Effector memory CD8-positive, alpha-beta T cell (primary cell): ENCODE results near the gene A4GALT.

Source experiments
- ATAC-seq: fragments of 150-1000 bp; cut with Tn5 transposase; replicated peaks from 2 replicates; pipeline ENCODE4 v1.10.0; 2021; ENCODE audit warnings: mild to moderate bottlenecking, moderate library complexity
- DNase-seq, 3 experiments: peaks; one replicate each; pipeline ENCODE4 v3.0.0; 2021
- H3K27ac Mint-ChIP-seq, 2 donors: one replicate each; pipeline ENCODE4 v1.8.0; 2022; ENCODE audit warnings: mild to moderate bottlenecking in 2 of 2, mixed read lengths in 2 of 2, moderate library complexity in 2 of 2
- H3K27me3 Mint-ChIP-seq, 2 donors: one replicate each; pipeline ENCODE4 v1.8.0; 2022; ENCODE audit warnings: mixed read lengths in 2 of 2
- H3K36me3 Mint-ChIP-seq: one replicate; pipeline ENCODE4 v1.8.0; 2022; ENCODE audit warnings: mild to moderate bottlenecking, moderate library complexity, mixed read lengths; ENCODE audit not compliant: insufficient read depth
- H3K4me1 Mint-ChIP-seq, 2 donors: one replicate each; pipeline ENCODE4 v1.8.0; 2022; ENCODE audit warnings: low read depth in 2 of 2, mixed read lengths in 2 of 2
- H3K4me3 Mint-ChIP-seq, 2 donors: one replicate each; pipeline ENCODE4 v1.8.0; 2022; ENCODE audit warnings: mild to moderate bottlenecking in 2 of 2, mixed read lengths in 2 of 2, moderate library complexity in 2 of 2
- H3K9me3 Mint-ChIP-seq, 2 donors: one replicate each; pipeline ENCODE4 v1.8.0; 2022; ENCODE audit warnings: mixed read lengths in 2 of 2

A4GALT gene

DNA sequence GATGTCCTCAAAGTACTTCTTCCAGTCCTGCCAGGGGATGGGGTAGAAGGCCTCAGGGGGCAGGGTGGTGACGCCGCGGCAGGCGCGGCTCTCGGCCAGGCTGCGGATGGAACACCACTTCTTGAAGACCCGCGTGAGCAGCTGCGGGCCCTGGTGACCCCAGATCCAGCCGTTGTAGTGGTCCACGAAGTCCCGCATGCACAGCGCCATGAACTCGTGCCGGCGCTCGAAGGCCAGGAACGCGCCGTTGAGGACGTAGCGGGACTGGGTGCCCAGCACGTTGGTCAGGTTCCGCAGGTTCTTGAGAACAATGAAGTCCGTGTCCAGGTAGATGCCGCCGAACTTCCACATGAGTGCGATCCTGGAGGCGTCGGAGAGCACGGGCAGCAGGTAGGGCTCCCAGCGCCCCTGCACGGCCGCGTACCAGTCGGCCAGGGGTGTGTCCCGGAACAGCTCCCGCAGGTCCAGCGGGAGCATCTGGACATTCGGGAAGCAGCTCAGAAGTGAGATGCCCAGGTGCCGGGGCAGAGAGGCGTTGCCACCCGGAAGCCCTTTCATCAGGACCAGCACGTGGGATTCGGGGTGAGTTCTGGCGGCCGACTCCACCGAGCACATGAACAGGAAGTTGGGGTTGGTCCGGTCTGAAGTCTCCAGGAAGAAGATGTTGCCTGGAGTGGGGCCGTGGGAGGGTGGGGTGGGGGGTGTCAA is 27.5 kb downstream of the A4GALT start:
- H3K9me3 Mint-ChIP-seq, result no peaks in the 10 kb centered on the region
- peaks cover 7 to 33% of the 10 kb centered on the region in 2 donors for H3K27me3 Mint-ChIP-seq
- no peak overlapping the region for H3K27ac Mint-ChIP-seq
- H3K4me3 Mint-ChIP-seq, result no peak overlapping the region
- peaks cover 0 to 2% of the 10 kb centered on the region in 2 donors for H3K4me1 Mint-ChIP-seq
- ATAC-seq (no peak), DNase-seq (no peak)
- peaks cover 2% of the 10 kb centered on the region for H3K36me3 Mint-ChIP-seq

DNA sequence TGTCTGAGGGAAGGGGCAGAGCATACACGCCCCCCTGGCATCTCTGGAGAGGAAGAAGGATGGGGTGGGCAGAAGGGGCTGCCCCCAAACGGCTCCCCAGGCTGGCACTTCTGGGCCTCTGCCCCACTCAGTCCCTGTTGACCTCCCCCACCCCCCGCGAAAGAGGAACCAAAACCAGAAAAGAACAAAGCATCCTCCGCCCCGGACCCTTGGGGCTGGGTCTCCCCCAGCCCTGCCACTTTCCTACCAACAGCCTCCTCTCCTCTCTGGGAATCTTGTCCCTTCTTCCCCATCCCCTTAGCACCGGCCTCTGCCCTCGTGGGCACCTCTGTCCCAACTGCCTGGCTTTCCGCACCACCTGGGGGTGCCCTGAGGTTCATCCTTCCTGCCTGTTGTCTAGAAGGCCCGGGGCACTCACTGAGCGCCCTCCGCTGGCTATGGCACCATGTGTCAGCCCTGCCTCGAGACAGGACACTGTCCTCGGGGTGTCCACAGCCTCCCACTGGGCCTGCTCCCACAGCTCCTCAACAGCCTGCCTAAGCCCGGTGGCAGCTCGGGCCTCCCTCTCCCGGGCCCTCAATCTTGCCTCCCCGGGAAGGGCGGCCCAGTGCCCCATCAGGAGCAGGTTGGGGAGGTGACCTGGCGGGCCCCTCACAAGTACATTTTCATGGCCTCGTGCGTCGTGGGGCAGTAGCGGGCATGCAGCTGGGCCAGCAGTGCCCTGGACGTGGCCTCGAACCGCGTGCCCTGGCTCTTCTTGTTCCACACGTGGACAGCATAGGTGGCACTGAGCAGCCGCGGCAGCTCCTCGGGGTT is 28.2 kb downstream of the A4GALT start:
- Mint-ChIP-seq H3K4me1 (peaks cover 0 to 2% of the 10 kb centered on the region in 2 donors), H3K36me3 (peaks cover 2% of the 10 kb centered on the region), H3K9me3 (no peaks in the 10 kb centered on the region), H3K4me3 (no peak overlapping the region), H3K27me3 (peaks cover 7 to 33% of the 10 kb centered on the region in 2 donors), H3K27ac (no peak overlapping the region)
- DNase-seq (no peak), ATAC-seq (no peak)

DNA sequence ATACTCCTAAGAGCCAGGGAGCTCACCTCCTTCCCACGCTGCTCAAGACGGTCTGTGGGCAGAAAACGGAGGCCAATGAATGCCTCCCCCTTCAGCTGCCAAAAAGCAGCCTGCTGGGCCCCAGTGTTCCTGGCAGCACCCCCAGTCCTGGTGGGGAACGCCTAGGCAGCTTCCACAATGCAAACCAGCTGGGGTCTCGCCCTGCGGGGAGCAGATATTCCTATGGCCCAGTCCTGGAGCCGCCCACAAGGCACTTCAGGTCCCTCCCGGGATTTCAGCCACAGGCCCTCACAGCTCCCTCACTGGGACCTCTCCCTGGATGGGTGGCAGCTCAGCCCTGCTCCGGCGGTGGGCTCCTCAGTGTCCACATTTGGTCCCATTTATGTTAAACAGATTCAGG is 29.2 kb downstream of the A4GALT start:
- Mint-ChIP-seq H3K27me3 (peaks cover 13 to 42% of the 10 kb centered on the region in 2 donors), H3K27ac (no peak overlapping the region), H3K36me3 (peaks cover 2% of the 10 kb centered on the region), H3K9me3 (no peaks in the 10 kb centered on the region), H3K4me1 (peaks cover 0 to 2% of the 10 kb centered on the region in 2 donors), H3K4me3 (no peak overlapping the region)
- no peak for ATAC-seq
- no peak for DNase-seq

DNA sequence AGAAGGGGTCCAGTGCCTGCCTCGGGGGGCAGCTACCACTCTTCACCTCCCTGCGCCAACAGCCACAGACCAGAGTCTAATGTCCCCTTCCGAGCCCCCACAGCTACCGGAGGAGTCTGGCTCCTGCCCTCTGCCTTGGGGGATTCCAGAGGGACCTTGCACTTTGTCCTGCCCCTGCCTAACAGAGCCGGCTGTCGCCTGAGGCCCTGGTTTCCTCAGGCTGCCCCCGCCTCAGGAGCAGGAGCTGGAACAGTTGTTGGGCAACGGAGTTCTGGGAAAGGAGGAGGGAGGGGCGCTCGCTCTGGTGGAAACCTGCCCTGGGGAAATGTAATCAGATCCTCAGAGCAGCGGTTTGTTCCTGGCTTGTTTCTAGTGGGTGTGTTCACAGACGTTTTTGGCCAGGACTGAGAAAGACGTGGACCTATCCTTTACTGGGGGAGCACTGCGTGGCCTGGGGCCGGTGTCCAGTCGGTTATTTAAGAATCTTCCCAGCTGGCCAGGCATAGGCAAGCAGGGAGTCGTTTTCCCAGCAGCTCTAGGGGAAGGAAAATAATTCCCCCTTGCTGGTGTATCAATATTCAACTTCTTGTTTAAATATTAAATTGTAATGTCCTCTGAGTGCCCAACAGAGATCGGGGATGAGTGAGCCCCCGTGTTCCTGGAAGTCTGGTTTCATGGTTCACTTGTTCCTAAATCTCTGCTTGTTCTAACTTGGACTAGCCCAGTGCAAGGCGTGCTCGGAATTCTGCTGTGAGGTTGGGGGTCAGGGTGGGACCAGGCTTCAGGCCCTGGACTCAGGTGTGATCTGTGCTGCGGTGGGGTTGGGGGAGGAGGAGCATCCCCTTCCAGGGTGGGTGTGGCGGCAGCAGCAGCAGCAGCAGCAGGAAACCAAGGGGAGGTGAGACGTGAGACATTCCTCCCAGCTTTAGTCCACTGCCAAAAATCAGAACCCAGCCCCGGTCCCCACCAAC is 32.1 kb downstream of the A4GALT start:
- Mint-ChIP-seq H3K27me3 (peaks cover 23 to 48% of the 10 kb centered on the region in 2 donors), H3K36me3 (peaks cover 6% of the 10 kb centered on the region), H3K4me1 (peaks cover 0 to 2% of the 10 kb centered on the region in 2 donors), H3K9me3 (no peaks in the 10 kb centered on the region), H3K4me3 (no peak overlapping the region), H3K27ac (no peak overlapping the region)
- DNase-seq, result no peak
- ATAC-seq, result no peak

DNA sequence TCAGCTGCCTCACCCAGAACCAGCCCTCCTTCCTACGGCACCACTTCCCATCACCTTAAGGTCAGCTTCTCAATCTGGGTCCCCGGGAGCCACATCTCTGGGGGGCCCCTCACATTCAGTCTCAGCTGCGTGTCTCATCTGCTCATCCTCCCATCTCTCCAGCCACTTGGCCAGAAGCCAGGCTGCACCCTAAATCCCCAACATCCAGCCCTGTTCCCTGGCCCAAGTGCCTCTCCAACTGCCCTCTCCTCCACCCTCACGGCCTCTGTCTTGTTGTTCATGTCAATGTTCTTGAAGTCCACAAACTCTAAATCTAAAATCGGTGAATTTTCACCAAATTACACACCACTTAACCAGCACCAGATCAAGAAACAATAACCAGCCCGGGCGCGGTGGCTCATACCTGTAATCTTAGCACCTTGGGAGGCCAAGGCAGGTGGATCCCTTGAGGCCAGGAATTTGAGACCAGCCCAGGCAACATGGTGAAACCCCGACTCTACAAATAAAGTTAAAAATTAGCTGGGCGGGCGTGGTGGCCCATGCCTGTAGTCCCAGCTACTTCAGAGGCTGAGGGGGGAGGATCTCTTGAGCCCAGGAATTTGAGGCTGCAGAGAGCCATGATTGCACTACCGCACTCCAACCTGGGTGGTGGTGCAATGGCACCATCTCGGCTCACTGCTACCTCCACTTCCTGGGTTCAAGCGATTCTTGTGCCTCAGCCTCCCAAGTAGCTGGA is 33.7 kb downstream of the A4GALT start:
- ATAC-seq, result no peak
- Mint-ChIP-seq H3K36me3 (peaks cover 6% of the 10 kb centered on the region), H3K27me3 (peaks cover 25 to 42% of the 10 kb centered on the region in 2 donors), H3K9me3 (no peaks in the 10 kb centered on the region), H3K4me1 (no peaks in the 10 kb centered on the region), H3K27ac (no peak overlapping the region), H3K4me3 (no peak overlapping the region)
- DNase-seq, result no peak

DNA sequence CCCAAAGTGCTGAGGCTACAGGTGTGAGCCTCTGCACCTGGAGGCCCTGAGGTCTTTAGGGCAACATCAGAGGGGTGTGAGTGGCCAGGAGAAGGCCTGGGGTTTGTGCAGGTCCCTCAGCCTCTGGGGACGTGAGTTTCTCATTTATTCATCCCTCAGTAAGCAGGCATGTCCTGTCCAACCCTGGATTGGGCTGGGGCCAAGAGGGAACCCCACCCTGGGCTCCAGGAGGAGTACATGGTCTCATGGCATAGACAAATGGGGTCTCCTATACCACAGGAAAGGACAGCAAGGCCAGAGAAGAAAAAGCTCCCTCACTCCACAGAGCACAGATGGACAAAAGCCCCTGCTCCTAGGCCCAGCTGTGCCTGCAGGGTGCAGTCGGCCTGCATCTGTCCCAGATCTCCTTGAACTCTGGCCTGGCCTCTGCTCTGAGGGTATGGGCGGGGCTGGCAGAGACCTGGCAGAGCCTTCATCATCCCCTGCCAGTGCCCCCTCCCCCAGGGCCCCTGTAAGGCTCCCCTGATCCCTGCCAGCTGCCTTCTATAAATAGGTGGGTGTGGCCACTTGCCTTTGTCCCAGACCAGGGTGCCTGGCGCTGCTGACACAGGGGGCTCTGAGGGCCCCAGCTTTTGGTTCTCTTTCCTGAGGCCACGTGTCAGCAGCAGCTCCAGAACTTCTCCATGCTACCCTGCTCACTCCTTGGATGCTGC is 34.6 kb downstream of the A4GALT start:
- ATAC-seq (no peak), DNase-seq (no peak)
- Mint-ChIP-seq H3K36me3 (peaks cover 6% of the 10 kb centered on the region), H3K4me1 (no peaks in the 10 kb centered on the region), H3K27me3 (peaks cover 25 to 42% of the 10 kb centered on the region in 2 donors), H3K9me3 (no peaks in the 10 kb centered on the region), H3K27ac (no peak overlapping the region), H3K4me3 (no peak overlapping the region)

DNA sequence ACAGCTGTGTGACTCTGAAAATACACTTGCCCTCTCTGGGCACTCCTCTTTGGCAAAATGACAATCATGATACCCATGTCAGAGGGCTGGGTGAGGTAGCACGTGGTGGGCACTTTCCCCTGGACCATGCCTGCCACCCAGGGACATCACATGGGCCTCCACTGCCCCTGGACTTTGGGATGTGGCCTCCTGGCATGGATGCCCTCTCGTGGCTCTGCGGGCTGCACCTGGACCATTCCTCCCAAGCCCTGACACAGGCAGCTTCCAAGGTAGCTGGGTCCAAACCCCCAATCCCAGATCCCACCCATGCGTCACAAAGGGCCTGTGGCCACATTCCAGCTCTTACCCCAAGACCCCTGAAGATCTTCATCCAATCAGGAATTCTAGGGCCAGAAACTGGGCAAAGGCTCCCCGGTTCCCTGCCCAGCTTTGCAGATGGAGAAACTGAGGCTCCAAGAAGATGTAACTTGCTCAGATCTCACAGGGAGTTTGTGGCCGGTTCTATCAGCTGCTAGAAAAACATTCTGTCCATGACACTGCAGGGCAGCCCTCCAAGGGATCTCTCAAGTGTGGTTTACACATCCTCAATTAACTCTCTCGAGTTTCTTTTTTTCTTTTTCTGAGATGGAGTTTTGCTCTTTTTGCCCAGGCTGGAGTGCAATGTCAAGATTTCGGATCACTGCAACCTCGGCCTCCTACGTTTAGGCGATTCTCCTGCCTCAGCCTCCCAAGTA is 36.0 kb downstream of the A4GALT start:
- Mint-ChIP-seq H3K4me1 (no peaks in the 10 kb centered on the region), H3K27me3 (peaks cover 25 to 35% of the 10 kb centered on the region in 2 donors), H3K9me3 (no peaks in the 10 kb centered on the region), H3K27ac (no peak overlapping the region), H3K36me3 (peaks cover 6% of the 10 kb centered on the region), H3K4me3 (no peak overlapping the region)
- DNase-seq (no peak), ATAC-seq (no peak)

DNA sequence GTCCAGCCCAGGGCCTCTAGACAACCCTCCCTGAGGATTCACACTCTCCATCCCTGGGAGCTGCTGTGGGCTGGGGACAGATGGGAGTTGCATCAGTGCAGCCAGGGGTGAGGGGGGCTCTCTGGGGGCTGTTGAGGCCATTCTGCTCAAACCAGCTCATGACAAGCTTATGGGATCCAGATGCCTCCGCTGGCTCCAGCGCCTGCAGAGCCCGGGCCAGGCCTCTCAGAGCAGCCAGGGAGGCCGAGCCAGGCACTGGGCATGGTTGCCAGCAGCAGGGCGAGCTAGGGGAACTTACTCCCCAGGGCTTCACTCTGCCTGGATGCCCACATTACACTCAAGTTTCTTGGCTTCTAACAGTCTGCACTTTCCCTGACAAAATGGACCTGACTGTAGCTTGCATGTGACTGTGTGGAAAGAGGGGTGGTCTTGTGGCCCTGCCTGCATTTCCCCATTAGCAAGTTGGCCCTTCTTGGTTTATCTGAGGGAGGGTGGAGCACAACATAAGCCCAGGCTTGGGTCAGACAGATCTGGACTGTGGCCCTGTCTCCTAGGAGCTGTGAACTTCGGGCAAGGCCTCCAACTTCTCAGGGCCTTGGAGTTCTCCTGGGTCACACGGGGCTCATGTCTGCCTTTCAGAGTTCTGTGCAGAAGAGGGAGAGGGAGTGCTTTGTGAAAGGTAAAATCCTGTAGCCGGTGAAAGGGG is 36.9 kb downstream of the A4GALT start:
- H3K4me1 Mint-ChIP-seq, result no peaks in the 10 kb centered on the region
- no peak for DNase-seq
- no peak overlapping the region for H3K27ac Mint-ChIP-seq
- H3K9me3 Mint-ChIP-seq, result peaks cover 0 to 2% of the 10 kb centered on the region in 2 donors
- H3K4me3 Mint-ChIP-seq, result no peak overlapping the region
- H3K27me3 Mint-ChIP-seq, result peaks cover 25 to 31% of the 10 kb centered on the region in 2 donors
- no peak for ATAC-seq
- peaks cover 6% of the 10 kb centered on the region for H3K36me3 Mint-ChIP-seq

DNA sequence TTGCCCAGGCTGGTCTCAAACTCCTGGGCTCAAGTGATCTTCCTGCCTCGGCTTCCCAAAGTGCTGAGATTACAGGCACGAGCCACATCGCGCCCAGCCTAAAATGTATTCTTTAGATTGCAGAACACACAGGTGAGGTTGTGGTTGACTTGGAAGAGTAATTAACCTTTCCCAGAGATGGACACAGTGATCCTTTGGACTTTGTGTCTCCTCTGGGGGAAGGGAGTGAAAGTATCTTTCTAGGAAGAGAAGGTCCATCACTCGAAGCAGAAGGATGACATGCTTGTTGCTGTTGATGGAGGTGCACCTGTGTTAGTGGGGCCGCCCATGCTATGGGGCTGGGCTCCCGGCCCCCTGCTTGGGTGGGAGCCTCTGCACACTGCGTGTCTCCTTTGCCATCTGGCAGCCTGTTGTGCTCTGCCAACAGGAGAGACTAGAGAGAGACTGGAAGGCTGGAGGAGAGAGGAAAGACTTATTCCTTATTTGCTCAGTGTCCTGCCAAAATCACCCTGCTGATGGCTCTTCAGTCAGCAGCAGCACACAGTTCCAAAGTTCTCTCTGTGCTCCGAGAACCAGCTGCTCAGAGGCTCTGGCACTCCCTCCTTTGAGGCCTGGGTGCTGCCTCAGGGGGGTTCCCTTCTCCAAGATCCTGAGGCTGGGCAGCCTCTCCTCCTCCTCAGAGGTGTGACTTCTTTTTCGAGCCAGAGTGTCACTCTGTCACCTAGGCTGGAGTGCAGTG is 38.4 kb downstream of the A4GALT start:
- ATAC-seq (no peak), DNase-seq (no peak)
- peaks cover 0 to 2% of the 10 kb centered on the region in 2 donors for H3K9me3 Mint-ChIP-seq
- no peaks in the 10 kb centered on the region for H3K4me1 Mint-ChIP-seq
- H3K4me3 Mint-ChIP-seq, result no peak overlapping the region
- H3K27me3 Mint-ChIP-seq, result peaks cover 31 to 34% of the 10 kb centered on the region in 2 donors
- H3K36me3 Mint-ChIP-seq, result peaks cover 6% of the 10 kb centered on the region
- H3K27ac Mint-ChIP-seq, result no peak overlapping the region

DNA sequence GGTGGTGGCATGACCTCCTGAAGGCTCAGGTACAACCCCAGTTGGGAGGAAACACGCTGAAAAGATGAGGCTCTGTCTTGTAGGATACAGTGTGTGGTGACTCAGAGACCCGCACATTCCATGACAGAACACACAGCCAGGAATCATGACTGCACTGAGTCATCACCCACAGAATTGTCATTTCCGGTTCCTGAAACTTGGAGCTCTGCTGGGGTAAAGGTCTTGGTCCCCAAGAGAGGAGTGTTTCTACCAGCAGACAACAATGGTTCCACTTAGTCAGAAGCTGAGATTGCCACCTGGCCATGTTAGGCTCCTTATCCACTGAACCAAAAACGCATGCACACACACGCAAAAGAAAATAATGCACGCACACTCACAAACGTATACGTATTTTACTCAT is 40.0 kb downstream of the A4GALT start:
- no peak overlapping the region for H3K27ac Mint-ChIP-seq
- no peaks in the 10 kb centered on the region for H3K4me1 Mint-ChIP-seq
- H3K9me3 Mint-ChIP-seq, result peaks cover 0 to 2% of the 10 kb centered on the region in 2 donors
- DNase-seq, result no peak
- no peak overlapping the region for H3K4me3 Mint-ChIP-seq
- peaks cover 6% of the 10 kb centered on the region for H3K36me3 Mint-ChIP-seq
- H3K27me3 Mint-ChIP-seq, result peaks cover 25 to 28% of the 10 kb centered on the region in 2 donors
- ATAC-seq, result no peak

DNA sequence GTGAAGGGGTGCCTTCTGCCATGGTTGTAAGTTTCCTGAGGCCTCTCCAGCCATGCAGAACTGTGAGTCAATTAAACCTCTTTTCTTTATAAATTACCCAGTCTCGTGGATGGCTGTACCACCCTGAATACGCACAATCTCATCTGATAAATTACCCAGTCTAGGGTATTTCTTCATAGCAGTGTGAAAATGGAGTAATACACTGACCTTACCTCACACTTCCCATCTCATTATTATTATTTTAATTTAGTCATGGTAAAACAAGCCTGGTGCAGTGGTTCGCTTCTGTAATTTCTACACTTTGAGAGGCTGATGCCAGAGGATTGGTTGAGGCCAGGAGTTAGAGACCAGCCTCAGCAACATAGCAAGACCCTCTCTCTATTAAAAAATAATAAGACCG is 41.0 kb downstream of the A4GALT start:
- ATAC-seq (no peak), DNase-seq (no peak)
- Mint-ChIP-seq H3K36me3 (no peaks in the 10 kb centered on the region), H3K27ac (no peak overlapping the region), H3K9me3 (peaks cover 0 to 2% of the 10 kb centered on the region in 2 donors), H3K27me3 (peaks cover 25 to 28% of the 10 kb centered on the region in 2 donors), H3K4me1 (no peaks in the 10 kb centered on the region), H3K4me3 (no peak overlapping the region)
